Gastrocnemius medialis (tissue), 4 donors: ENCODE results near the gene SHB. TPM values are rescaled to one million over a fixed set of nuclear protein-coding genes. Genes with fewer than 3 reads are reported as not detected.

Source experiments
- ATAC-seq, 2 donors: fragments of 150-250 bp; one replicate each; pipeline ENCODE4 v1.9.1; 2016
- DNase-seq, 2 donors: peaks; one replicate each; pipeline ENCODE4 v3.0.0-alpha.2; 2019
- H3K27ac ChIP-seq, 4 donors: fragments of 200-600 bp; sonication (generic); 1 replicate in 1 of 4; 2 replicates in 3 of 4; pipeline ENCODE4 v1.5.1; 2016 to 2018; ENCODE audit warnings: mild to moderate bottlenecking in 2 of 4, moderate library complexity in 1 of 4
- H3K27me3 ChIP-seq, 3 donors: fragments of 200-600 bp; sonication (generic) in 2 of 3; 1 replicate in 1 of 3; 2 replicates in 2 of 3; pipeline versions ENCODE4 v1.5.1 to v1.6.0; 2016 to 2019; ENCODE audit warnings: mild to moderate bottlenecking in 1 of 3, moderate library complexity in 1 of 3
- H3K36me3 ChIP-seq, 2 donors: fragments of 200-600 bp; sonication (generic) in 1 of 2; one replicate each; pipeline ENCODE4 v1.5.1; 2017 to 2018
- H3K4me1 ChIP-seq, 2 donors: fragments of 200-600 bp; sonication (generic) in 1 of 2; one replicate each; pipeline ENCODE4 v1.5.1; 2016 to 2017; ENCODE audit warnings: mild to moderate bottlenecking in 2 of 2
- H3K4me3 ChIP-seq, 4 donors: fragments of 200-600 bp; sonication (generic) in 3 of 4; 1 replicate in 1 of 4; 2 replicates in 3 of 4; pipeline ENCODE4 v1.5.1; 2016 to 2019; ENCODE audit warnings: mild to moderate bottlenecking in 2 of 4
- H3K9me3 ChIP-seq, 3 donors: fragments of 200-600 bp; sonication (generic) in 2 of 3; 1 replicate in 1 of 3; 2 replicates in 2 of 3; pipeline ENCODE4 v1.5.1; 2016 to 2019
- POLR2A ChIP-seq, 2 donors: fragments of 450-650 bp; IDR thresholded peaks; one replicate each; pipeline ENCODE4 v1.6.1; 2017; ENCODE audit warnings: antibody characterized with exemption in 2 of 2, mild to moderate bottlenecking in 2 of 2, moderate library complexity in 2 of 2
- in situ Hi-C, 4 donors: fragments of 200-750 bp; cut with MboI; loops; one replicate each; pipeline versions ENCODE4 v1.15.0 to v1.8.0; 2017; ENCODE audit warnings: low sequenced_read_pairs in 4 of 4
- intact Hi-C: fragments of 100-400 bp; cut with DNase I; formaldehyde crosslinking; loops from one replicate; pipeline ENCODE4 v1.15.1; 2023; ENCODE audit warnings: low total_unique reads
- total RNA-seq, 4 donors: library from RNA; depleted of rRNA; stranded (reverse); fragments of >200 nt; gene quantifications; one replicate each; pipeline versions ENCODE4 v1.1.0 to v1.2.3, GENCODE V29; 2016
- TF ChIP-seq, protein P1 (sequence below), 5 experiments: fragments of 450-650 bp in 3 of 5; fragments of 200-600 bp in 2 of 5; sonication (generic) in 2 of 5; IDR thresholded peaks in 4 of 5; conservative IDR thresholded peaks in 1 of 5; 1 replicate in 4 of 5; 2 replicates in 1 of 5; pipeline ENCODE4 v1.5.1; 2016 to 2019; ENCODE audit warnings: antibody characterized with exemption in 5 of 5, mild to moderate bottlenecking in 3 of 5, moderate library complexity in 3 of 5

The SHB gene
- total RNA-seq, 4 donors from 2014 or later, result 1.2 to 6.1 (median 4.6) TPM

DNA sequence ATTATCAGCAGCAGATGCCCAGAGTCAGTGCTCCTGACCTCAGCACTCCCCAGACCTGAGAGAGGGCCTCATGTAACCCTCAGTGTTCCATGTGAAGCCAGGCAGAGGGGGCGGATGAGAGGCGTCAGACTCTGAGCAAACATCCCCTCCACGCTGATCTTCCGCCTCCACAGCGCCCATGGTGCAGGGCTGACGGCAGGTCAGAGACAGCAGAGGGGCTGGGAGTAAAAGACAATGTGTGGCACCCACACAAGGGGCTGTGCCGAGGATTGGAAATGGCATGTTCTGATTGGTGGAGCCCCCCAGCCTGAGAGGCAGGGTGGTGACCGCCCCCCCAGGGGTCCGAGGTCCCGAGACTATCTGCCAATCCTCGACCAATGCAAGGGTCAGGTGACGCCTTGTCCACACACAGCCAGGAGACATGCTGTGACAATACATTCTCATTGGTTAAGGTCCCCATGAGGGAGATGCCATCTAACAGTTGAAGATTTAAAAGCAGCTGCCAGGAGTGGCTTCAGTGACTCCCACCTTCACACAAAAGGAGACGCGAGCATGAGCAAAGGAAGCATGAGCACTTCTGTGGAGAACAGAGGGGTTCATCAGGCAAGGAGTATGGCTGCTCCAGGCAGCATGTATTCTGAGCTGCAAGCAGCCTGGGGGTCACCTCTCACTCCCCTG lies 145.8 kb downstream of the SHB start:
- no peak for ATAC-seq

DNA sequence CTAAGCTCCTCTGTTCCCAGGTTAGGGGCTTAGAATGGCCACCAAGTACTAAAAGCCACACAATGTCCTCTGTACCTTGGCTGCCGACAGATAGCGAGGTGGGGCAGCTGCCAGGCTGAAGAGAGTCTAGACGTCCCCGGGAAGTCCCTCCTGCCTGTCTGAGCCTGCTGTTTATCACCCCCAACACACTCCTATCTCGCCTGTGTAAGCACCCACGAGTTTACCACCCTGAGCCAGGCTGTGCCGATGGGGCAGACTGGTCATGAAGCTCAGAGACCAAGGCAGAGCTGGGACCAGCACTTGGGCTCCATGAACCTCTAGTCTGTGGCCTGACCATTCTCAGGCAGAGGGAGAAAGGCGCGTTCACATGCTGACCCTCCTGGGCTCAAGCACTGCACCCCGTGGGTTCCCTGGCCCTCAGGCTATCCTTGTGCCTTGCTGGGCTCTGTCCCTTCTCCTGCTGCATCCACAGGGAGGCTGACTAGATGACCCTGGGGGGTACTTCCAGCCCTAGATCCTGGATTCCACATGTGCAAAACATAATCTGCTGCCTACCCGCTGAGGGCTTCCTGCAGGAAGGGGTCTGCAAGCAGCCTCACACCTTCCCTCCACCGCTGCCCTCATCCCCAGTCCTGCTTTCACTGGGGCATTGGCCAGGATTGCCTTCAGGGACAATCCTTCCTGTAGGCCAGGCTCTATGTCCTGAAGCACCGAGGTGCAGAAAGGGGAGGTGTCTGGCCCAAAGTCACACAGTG lies 146.5 kb downstream of the SHB start:
- in situ Hi-C loops, result loop anchor here in 1 of 4 donors (25.0 kb wide), 1 partner anchor 335 kb away; the partner anchor contains the start of genes FBXO10 and TOMM5
- H3K27me3 ChIP-seq, result no peaks in the 10 kb centered on the region
- H3K9me3 ChIP-seq, result no peaks in the 10 kb centered on the region
- H3K36me3 ChIP-seq, result peaks cover 0 to 6% of the 10 kb centered on the region in 2 donors
- ATAC-seq (no peak), DNase-seq (no peak)
- intact Hi-C loops, result no loop called here
- H3K4me1 ChIP-seq, result no peaks in the 10 kb centered on the region
- H3K27ac ChIP-seq, result no peak overlapping the region
- TF ChIP-seq POLR2A (IDR thresholded peaks at IDR 0.05), result no peak
- TF ChIP-seq, protein P1, sequence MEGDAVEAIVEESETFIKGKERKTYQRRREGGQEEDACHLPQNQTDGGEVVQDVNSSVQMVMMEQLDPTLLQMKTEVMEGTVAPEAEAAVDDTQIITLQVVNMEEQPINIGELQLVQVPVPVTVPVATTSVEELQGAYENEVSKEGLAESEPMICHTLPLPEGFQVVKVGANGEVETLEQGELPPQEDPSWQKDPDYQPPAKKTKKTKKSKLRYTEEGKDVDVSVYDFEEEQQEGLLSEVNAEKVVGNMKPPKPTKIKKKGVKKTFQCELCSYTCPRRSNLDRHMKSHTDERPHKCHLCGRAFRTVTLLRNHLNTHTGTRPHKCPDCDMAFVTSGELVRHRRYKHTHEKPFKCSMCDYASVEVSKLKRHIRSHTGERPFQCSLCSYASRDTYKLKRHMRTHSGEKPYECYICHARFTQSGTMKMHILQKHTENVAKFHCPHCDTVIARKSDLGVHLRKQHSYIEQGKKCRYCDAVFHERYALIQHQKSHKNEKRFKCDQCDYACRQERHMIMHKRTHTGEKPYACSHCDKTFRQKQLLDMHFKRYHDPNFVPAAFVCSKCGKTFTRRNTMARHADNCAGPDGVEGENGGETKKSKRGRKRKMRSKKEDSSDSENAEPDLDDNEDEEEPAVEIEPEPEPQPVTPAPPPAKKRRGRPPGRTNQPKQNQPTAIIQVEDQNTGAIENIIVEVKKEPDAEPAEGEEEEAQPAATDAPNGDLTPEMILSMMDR (IDR thresholded peaks at IDR 0.05 in 4 of 5, conservative IDR thresholded peaks at IDR 0.05 in 1 of 5), result no peak
- no peak overlapping the region for H3K4me3 ChIP-seq

More for the DNA sequence above, 145.8 kb downstream of the SHB start:
- peaks cover 0 to under 1% of the 10 kb centered on the region in 2 donors for H3K4me1 ChIP-seq
- in situ Hi-C loops (loop anchor here in 1 of 4 donors (25.0 kb wide), 1 partner anchor 336 kb away; the partner anchor contains the start of genes FBXO10 and TOMM5), intact Hi-C loops (no loop called here)
- peaks cover 0 to 5% of the 10 kb centered on the region in 2 donors for H3K36me3 ChIP-seq
- no peak for DNase-seq
- TF ChIP-seq POLR2A (IDR thresholded peaks at IDR 0.05), result no peak
- TF ChIP-seq, protein P1 (IDR thresholded peaks at IDR 0.05 in 4 of 5, conservative IDR thresholded peaks at IDR 0.05 in 1 of 5), result no peak
- no peaks in the 10 kb centered on the region for H3K9me3 ChIP-seq
- H3K27ac ChIP-seq, result no peak overlapping the region
- no peak overlapping the region for H3K4me3 ChIP-seq
- no peaks in the 10 kb centered on the region for H3K27me3 ChIP-seq

DNA sequence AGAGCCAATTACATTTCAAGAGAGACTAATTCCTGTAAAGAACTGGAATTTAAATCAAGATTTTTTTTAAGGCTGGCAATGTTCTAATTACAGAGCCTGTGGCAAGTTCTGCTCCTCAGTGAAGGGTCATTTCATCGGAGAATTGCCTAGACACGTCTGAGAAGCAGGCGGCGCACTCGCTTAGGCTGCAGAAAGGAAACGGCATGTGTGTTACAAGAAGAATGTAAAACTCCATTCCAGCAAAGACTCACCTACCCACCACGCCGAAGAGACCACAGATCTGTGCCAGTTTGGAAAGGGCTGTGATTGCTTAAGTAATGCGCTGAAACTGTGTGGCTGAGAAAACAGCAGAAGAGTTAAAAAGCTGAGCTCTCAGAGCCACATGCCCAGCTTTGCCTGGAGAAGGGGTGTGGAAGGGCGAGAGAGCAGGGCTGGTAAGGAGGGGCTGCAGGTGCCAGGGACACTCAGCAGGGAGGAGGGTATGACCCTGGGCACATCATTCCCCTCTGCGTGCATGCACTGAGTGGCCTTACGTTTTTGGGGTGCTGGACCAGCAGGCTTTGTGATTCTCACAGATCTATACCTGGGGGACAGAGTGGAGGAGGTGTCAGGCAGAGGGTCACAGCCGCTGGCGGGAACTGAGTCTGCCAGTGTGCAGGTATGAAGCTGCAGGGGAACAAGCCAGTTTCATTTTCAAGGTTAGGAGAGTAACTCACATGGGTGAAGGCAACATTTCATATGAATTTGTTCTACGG lies 147.3 kb downstream of the SHB start:
- intact Hi-C loops (no loop called here), in situ Hi-C loops (loop anchor here in 1 of 4 donors (25.0 kb wide), 1 partner anchor 334 kb away; the partner anchor contains the start of genes FBXO10 and TOMM5)
- Histone ChIP-seq H3K4me1 (no peaks in the 10 kb centered on the region), H3K4me3 (no peak overlapping the region), H3K27me3 (no peaks in the 10 kb centered on the region), H3K9me3 (no peaks in the 10 kb centered on the region), H3K36me3 (peaks cover 0 to 6% of the 10 kb centered on the region in 2 donors), H3K27ac (no peak overlapping the region)
- TF ChIP-seq, protein P1 (IDR thresholded peaks at IDR 0.05 in 4 of 5, conservative IDR thresholded peaks at IDR 0.05 in 1 of 5), result no peak
- ATAC-seq (no peak), DNase-seq (no peak)

DNA sequence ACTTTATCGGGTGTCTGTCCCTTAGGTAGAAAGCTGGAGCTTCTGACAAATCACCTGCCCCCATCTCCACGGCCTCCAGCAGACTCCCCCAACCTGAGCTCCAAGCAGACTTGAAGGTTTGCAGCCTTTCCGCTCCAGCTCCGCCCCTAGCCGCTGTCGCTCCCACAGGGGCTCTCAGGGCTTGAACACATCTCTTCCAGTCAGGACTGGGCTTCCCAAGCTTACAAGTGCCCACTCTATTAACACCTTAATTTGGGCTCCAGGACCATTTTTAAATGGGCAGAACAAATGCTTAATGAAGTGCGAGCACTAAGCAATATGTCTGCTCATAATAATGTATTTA lies 147.9 kb downstream of the SHB start:
- TF ChIP-seq, protein P1 (IDR thresholded peaks at IDR 0.05 in 4 of 5, conservative IDR thresholded peaks at IDR 0.05 in 1 of 5), result no peak
- TF ChIP-seq POLR2A (IDR thresholded peaks at IDR 0.05), result no peak
- Histone ChIP-seq H3K4me1 (no peaks in the 10 kb centered on the region), H3K27me3 (no peaks in the 10 kb centered on the region), H3K9me3 (no peaks in the 10 kb centered on the region), H3K4me3 (no peak overlapping the region), H3K27ac (no peak overlapping the region), H3K36me3 (peaks cover 0 to 6% of the 10 kb centered on the region in 2 donors)
- in situ Hi-C loops, result loop anchor here in 1 of 4 donors (25.0 kb wide), 1 partner anchor 334 kb away; the partner anchor contains the start of genes FBXO10 and TOMM5
- ATAC-seq, result no peak
- intact Hi-C loops, result no loop called here
- DNase-seq, result no peak
